Skin of body (tissue), 1 donor: ENCODE results near the gene AIFM2. TPM values are rescaled to one million over a fixed set of nuclear protein-coding genes. Genes with fewer than 3 reads are reported as not detected.

Experiments used
- total RNA-seq: library from RNA; depleted of rRNA; stranded (reverse); fragments of >200 nt; gene quantifications from one replicate; pipeline ENCODE4 v1.2.3, GENCODE V29; 2014

Gene AIFM2
- total RNA-seq, 1 donor from 2014 or later: 8.5 TPM

Other genes starting within 250 kb of the AIFM2 start
- 10.2 TPM for gene MACROH2A2, start 80.0 kb downstream of the AIFM2 start, total RNA-seq
- gene TYSND1, start 13.9 kb upstream of the AIFM2 start, total RNA-seq: 10.2 TPM
- 163 TPM for gene SAR1A, start 37.7 kb upstream of the AIFM2 start, total RNA-seq
- gene PPA1, start 100.6 kb upstream of the AIFM2 start, total RNA-seq: 88.6 TPM
- 0.59 TPM for gene NPFFR1, start 151.2 kb upstream of the AIFM2 start, total RNA-seq
- gene LRRC20, start 249.8 kb upstream of the AIFM2 start, total RNA-seq: 4.3 TPM